PFSK-1 (cell line): ENCODE results near the gene PHF1.

Source experiments
- FOXP2 ChIP-seq: optimal IDR thresholded peaks from 2 replicates; pipeline ENCODE3; 2011; ENCODE audit warnings: borderline replicate concordance, control low read depth, inconsistent platforms; ENCODE audit not compliant: insufficient read depth; ENCODE audit errors: extremely low read length, extremely low read depth
- POLR2AphosphoS5 ChIP-seq: IDR thresholded peaks from 2 replicates; pipeline ENCODE4 v1.6.1; 2012; ENCODE audit warnings: low read depth, mild to moderate bottlenecking, control low read depth, low read length, moderate library complexity
- REST ChIP-seq, 2 experiments: IDR thresholded peaks; 2 replicates each; pipeline versions ENCODE4 v1.6.1 to v1.8.0; 2011 to 2012; ENCODE audit warnings: low read depth in 2 of 2, low read length in 2 of 2, control low read depth in 1 of 2, inconsistent platforms in 1 of 2, mild to moderate bottlenecking in 1 of 2, moderate library complexity in 1 of 2; ENCODE audit not compliant: insufficient read depth in 1 of 2
- SIN3A ChIP-seq: IDR thresholded peaks from 2 replicates; pipeline ENCODE4 v1.6.1; 2012; ENCODE audit warnings: mild to moderate bottlenecking, low read length, moderate library complexity, borderline replicate concordance; ENCODE audit not compliant: insufficient read depth
- TAF1 ChIP-seq: IDR thresholded peaks from 2 replicates; pipeline ENCODE4 v1.6.1; 2012; ENCODE audit warnings: low read length, control low read depth, borderline replicate concordance; ENCODE audit not compliant: insufficient read depth

- TF ChIP-seq SIN3A (no peak), POLR2AphosphoS5 (no peak), TAF1 (no peak), REST (IDR thresholded peaks at IDR 0.05; ENCODE audit: insufficient read depth in 1 of 2, low read depth in 2 of 2, low read length in 2 of 2) (no peak), FOXP2 (no peak)
Measured at GRCh38 chr6:33433001-33433543, 22.3 kb downstream of the PHF1 start.
